ENCODE results near the gene SLC10A7.

DNA sequence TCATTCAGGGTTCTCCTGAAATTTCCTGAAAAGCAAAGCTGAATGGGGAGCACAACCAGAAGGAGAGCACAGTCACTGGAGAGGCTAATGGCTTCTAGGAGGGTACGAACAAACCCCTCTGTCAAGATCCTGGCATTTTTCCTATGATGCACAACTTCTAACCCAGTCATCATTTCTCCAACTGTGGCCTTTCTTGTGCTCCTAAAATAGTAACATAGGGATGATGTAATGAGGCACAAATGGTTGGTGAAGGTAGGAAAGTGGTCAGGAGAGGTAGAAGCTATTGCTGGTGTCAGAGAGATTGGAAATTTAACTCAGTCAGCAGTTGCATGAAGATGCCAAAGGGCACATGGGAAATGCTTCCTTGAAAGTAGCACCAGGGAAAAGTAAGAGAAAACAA lies 52.7 kb downstream of the SLC10A7 start:
- TF ChIP-seq EZH2 (IDR thresholded peaks at IDR 0.05; ENCODE audit: borderline replicate concordance, low read length) = no peak
- TF ChIP-seq, protein P1, sequence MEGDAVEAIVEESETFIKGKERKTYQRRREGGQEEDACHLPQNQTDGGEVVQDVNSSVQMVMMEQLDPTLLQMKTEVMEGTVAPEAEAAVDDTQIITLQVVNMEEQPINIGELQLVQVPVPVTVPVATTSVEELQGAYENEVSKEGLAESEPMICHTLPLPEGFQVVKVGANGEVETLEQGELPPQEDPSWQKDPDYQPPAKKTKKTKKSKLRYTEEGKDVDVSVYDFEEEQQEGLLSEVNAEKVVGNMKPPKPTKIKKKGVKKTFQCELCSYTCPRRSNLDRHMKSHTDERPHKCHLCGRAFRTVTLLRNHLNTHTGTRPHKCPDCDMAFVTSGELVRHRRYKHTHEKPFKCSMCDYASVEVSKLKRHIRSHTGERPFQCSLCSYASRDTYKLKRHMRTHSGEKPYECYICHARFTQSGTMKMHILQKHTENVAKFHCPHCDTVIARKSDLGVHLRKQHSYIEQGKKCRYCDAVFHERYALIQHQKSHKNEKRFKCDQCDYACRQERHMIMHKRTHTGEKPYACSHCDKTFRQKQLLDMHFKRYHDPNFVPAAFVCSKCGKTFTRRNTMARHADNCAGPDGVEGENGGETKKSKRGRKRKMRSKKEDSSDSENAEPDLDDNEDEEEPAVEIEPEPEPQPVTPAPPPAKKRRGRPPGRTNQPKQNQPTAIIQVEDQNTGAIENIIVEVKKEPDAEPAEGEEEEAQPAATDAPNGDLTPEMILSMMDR (conservative IDR thresholded peaks at IDR 0.05 in 1 of 2, IDR thresholded peaks at IDR 0.05 in 1 of 2; ENCODE audit: extremely low read depth in 1 of 2, insufficient read depth in 1 of 2, low read depth in 1 of 2, low read length in 2 of 2) = no peak

Measured in mammary epithelial cell (primary cell).